WTC11 (cell line): ENCODE measurements around the gene CLDN14. TPM values are rescaled to one million over a fixed set of nuclear protein-coding genes. Genes with fewer than 3 reads are reported as not detected.

Experiments used
- ATAC-seq: fragments of 200-7000 bp; cut with Tn5 transposase; 2 replicates; pipeline ENCODE4 v1.10.0; 2021; ENCODE audit warnings: mild to moderate bottlenecking, moderate library complexity
- CTCF ChIA-PET: fragments of 300-600 bp; sonication (Branson Sonifier 250); formaldehyde crosslinking; loops from one replicate; lab custom pipeline; 2021; ENCODE audit warnings: antibody characterized with exemption; lab: Charles Lee
- POLR2A ChIA-PET: fragments of 350-600 bp; sonication (Branson Sonifier 250); formaldehyde crosslinking; loops from one replicate; lab custom pipeline; 2021; ENCODE audit warnings: antibody characterized with exemption; lab: Charles Lee
- DNase-seq: peaks from one replicate; pipeline ENCODE4 v3.0.0; 2021; ENCODE audit warnings: low spot score
- H3K27ac Mint-ChIP-seq: 2 replicates; pipeline ENCODE4 v1.8.0; 2021; ENCODE audit warnings: mixed read lengths
- H3K27me3 Mint-ChIP-seq: 2 replicates; pipeline ENCODE4 v1.8.0; 2021; ENCODE audit warnings: low read depth, mild to moderate bottlenecking, moderate library complexity, mixed read lengths
- H3K36me3 Mint-ChIP-seq: 2 replicates; pipeline ENCODE4 v1.8.0; 2021; ENCODE audit warnings: mixed read lengths
- H3K4me1 Mint-ChIP-seq: 2 replicates; pipeline ENCODE4 v1.8.0; 2022; ENCODE audit warnings: mixed read lengths
- H3K4me3 Mint-ChIP-seq: 2 replicates; pipeline ENCODE4 v1.8.0; 2021; ENCODE audit warnings: mild to moderate bottlenecking, moderate library complexity, mixed read lengths
- H3K9me3 Mint-ChIP-seq: 2 replicates; pipeline ENCODE4 v1.8.0; 2021; ENCODE audit warnings: mixed read lengths
- ATF3 ChIP-seq: sonication (generic); formaldehyde crosslinking; conservative IDR thresholded peaks from 2 replicates; pipeline ENCODE4 v1.8.1; 2022; ENCODE audit warnings: mild to moderate bottlenecking, missing genetic modification reagents
- ELF4 ChIP-seq: sonication (generic); formaldehyde crosslinking; IDR thresholded peaks from 2 replicates; pipeline ENCODE4 v1.8.1; 2022; ENCODE audit warnings: low read depth, mild to moderate bottlenecking, moderate library complexity, missing genetic modification reagents
- ERG ChIP-seq: fragments of 250-450 bp; sonication (Bioruptor Pico); IDR thresholded peaks from 2 replicates; pipeline ENCODE4 v1.8.0; 2021; ENCODE audit warnings: mild to moderate bottlenecking
- FOXP1 ChIP-seq: sonication (generic); formaldehyde crosslinking; IDR thresholded peaks from 2 replicates; pipeline ENCODE4 v1.8.0; 2022; ENCODE audit warnings: missing genetic modification reagents, mild to moderate bottlenecking, moderate library complexity, borderline replicate concordance
- GRHL2 ChIP-seq: fragments of 250-450 bp; sonication (Bioruptor Pico); IDR thresholded peaks from 2 replicates; pipeline ENCODE4 v1.8.0; 2022; ENCODE audit warnings: mild to moderate bottlenecking, moderate library complexity; ENCODE audit not compliant: insufficient replicate concordance, severe bottlenecking
- NFYB ChIP-seq: sonication (generic); formaldehyde crosslinking; conservative IDR thresholded peaks from 2 replicates; pipeline ENCODE4 v1.8.0; 2022; ENCODE audit warnings: low read depth, missing genetic modification reagents
- SMAD4 ChIP-seq: sonication (generic); formaldehyde crosslinking; IDR thresholded peaks from 2 replicates; pipeline ENCODE4 v1.8.0; 2022; ENCODE audit warnings: mild to moderate bottlenecking, missing genetic modification reagents
- SOX15 ChIP-seq: fragments of 250-450 bp; sonication (Bioruptor Pico); IDR thresholded peaks from 2 replicates; pipeline ENCODE4 v1.9.0; 2021; ENCODE audit warnings: mild to moderate bottlenecking
- USF2 ChIP-seq: sonication (generic); formaldehyde crosslinking; IDR thresholded peaks from 2 replicates; pipeline ENCODE4 v1.8.1; 2023; ENCODE audit warnings: mild to moderate bottlenecking, missing genetic modification reagents, moderate library complexity
- ZNF263 ChIP-seq: sonication (generic); formaldehyde crosslinking; IDR thresholded peaks from 2 replicates; pipeline ENCODE4 v1.8.1; 2022; ENCODE audit warnings: low read depth, mild to moderate bottlenecking, moderate library complexity, missing genetic modification reagents
- ZNF532 ChIP-seq: fragments of 250-450 bp; sonication (Bioruptor Pico); IDR thresholded peaks from 2 replicates; pipeline ENCODE4 v1.9.0; 2021; ENCODE audit warnings: mild to moderate bottlenecking, borderline replicate concordance
- ZNF671 ChIP-seq: fragments of 250-450 bp; sonication (Bioruptor Pico); IDR thresholded peaks from 2 replicates; pipeline ENCODE4 v1.8.0; 2021; ENCODE audit warnings: mild to moderate bottlenecking
- total RNA-seq: library from RNA; stranded (reverse); gene quantifications from 3 replicates; pipeline ENCODE4 v1.2.3, GENCODE V29; 2021
- TF ChIP-seq, protein P1 (sequence below): sonication (generic); formaldehyde crosslinking; IDR thresholded peaks from 2 replicates; pipeline ENCODE4 v1.8.0; 2022; ENCODE audit warnings: mild to moderate bottlenecking, missing genetic modification reagents
- TF ChIP-seq, protein P2 (sequence below): sonication (generic); formaldehyde crosslinking; IDR thresholded peaks from 2 replicates; pipeline ENCODE4 v1.8.0; 2023; ENCODE audit warnings: mild to moderate bottlenecking, missing genetic modification reagents

Gene CLDN14
- total RNA-seq, 1 experiment from 2014 or later = not detected

- no peaks in the 10 kb centered on the region for H3K36me3 Mint-ChIP-seq
- TF ChIP-seq ZNF671 (CRISPR knock-in tag) (no peak), ATF3 (no peak), SOX15 (CRISPR knock-in tag) (no peak), ZNF263 (CRISPR knock-in tag) (no peak), ERG (CRISPR knock-in tag) (no peak), USF2 (CRISPR knock-in tag) (no peak), FOXP1 (CRISPR knock-in tag) (no peak), ELF4 (CRISPR knock-in tag) (no peak), GRHL2 (CRISPR knock-in tag) (no peak), ZNF532 (CRISPR knock-in tag) (no peak), SMAD4 (CRISPR knock-in tag) (no peak), NFYB (no peak)
- TF ChIP-seq, protein P1, sequence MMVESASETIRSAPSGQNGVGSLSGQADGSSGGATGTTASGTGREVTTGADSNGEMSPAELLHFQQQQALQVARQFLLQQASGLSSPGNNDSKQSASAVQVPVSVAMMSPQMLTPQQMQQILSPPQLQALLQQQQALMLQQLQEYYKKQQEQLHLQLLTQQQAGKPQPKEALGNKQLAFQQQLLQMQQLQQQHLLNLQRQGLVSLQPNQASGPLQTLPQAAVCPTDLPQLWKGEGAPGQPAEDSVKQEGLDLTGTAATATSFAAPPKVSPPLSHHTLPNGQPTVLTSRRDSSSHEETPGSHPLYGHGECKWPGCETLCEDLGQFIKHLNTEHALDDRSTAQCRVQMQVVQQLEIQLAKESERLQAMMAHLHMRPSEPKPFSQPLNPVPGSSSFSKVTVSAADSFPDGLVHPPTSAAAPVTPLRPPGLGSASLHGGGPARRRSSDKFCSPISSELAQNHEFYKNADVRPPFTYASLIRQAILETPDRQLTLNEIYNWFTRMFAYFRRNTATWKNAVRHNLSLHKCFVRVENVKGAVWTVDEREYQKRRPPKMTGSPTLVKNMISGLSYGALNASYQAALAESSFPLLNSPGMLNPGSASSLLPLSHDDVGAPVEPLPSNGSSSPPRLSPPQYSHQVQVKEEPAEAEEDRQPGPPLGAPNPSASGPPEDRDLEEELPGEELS (CRISPR knock-in tag) = no peak
- TF ChIP-seq, protein P2, sequence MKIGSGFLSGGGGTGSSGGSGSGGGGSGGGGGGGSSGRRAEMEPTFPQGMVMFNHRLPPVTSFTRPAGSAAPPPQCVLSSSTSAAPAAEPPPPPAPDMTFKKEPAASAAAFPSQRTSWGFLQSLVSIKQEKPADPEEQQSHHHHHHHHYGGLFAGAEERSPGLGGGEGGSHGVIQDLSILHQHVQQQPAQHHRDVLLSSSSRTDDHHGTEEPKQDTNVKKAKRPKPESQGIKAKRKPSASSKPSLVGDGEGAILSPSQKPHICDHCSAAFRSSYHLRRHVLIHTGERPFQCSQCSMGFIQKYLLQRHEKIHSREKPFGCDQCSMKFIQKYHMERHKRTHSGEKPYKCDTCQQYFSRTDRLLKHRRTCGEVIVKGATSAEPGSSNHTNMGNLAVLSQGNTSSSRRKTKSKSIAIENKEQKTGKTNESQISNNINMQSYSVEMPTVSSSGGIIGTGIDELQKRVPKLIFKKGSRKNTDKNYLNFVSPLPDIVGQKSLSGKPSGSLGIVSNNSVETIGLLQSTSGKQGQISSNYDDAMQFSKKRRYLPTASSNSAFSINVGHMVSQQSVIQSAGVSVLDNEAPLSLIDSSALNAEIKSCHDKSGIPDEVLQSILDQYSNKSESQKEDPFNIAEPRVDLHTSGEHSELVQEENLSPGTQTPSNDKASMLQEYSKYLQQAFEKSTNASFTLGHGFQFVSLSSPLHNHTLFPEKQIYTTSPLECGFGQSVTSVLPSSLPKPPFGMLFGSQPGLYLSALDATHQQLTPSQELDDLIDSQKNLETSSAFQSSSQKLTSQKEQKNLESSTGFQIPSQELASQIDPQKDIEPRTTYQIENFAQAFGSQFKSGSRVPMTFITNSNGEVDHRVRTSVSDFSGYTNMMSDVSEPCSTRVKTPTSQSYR (CRISPR knock-in tag) = no peak
- no peaks in the 10 kb centered on the region for H3K4me1 Mint-ChIP-seq
- ChIA-PET POLR2A (no interaction called here), CTCF (interaction anchor here (0.5 kb wide), 1 partner anchor 780 kb away, joined by 3 read pairs; no protein-coding TSS in a partner anchor)
- no peaks in the 10 kb centered on the region for H3K27me3 Mint-ChIP-seq
- ATAC-seq (no peak), DNase-seq (no peak)
- H3K4me3 Mint-ChIP-seq = no peak overlapping the region
- H3K27ac Mint-ChIP-seq = no peak overlapping the region
- H3K9me3 Mint-ChIP-seq = peaks cover 12% of the 10 kb centered on the region
These were observed 36.4 kb upstream of the CLDN14 start for GRCh38 chr21:36516281-36516680.
